Fibroblast of lung (primary cell): ENCODE results near the gene FAM3D. TPM values are rescaled to one million over a fixed set of nuclear protein-coding genes. Genes with fewer than 3 reads are reported as not detected.
A peak's percentile ranks its signal among the peaks of the same experiment; 100 is the strongest.

ENCODE experiments used
- DNase-seq, 2 donors: peaks; one replicate each; pipeline versions ENCODE4 v3.0.0 to v3.0.0-alpha.2; 2010; ENCODE audit warnings: low read depth in 2 of 2
- H2AFZ ChIP-seq: 2 replicates; pipeline ENCODE4 v1.5.1; 2012; ENCODE audit warnings: low read length, control low read depth, inconsistent platforms
- H3K27ac ChIP-seq: 2 replicates; pipeline ENCODE4 v1.5.1; 2011; ENCODE audit warnings: low read length, control low read depth; ENCODE audit not compliant: insufficient read depth
- H3K27me3 ChIP-seq: 2 replicates; pipeline ENCODE4 v1.5.1; 2011; ENCODE audit warnings: mild to moderate bottlenecking, low read length; ENCODE audit not compliant: control insufficient read depth, insufficient read depth
- H3K36me3 ChIP-seq: 2 replicates; pipeline ENCODE4 v1.5.1; 2011; ENCODE audit warnings: low read length; ENCODE audit not compliant: control insufficient read depth, insufficient read depth
- H3K4me1 ChIP-seq: 2 replicates; pipeline ENCODE4 v1.5.1; 2011; ENCODE audit warnings: low read length; ENCODE audit not compliant: control insufficient read depth, insufficient read depth; ENCODE audit errors: extremely low read depth
- H3K4me2 ChIP-seq: 2 replicates; pipeline ENCODE4 v1.5.1; 2011; ENCODE audit warnings: low read length, control low read depth; ENCODE audit not compliant: insufficient read depth; ENCODE audit errors: extremely low read depth
- H3K4me3 ChIP-seq, 4 experiments: fragments of 200-600 bp in 1 of 4; sonication (generic) in 1 of 4; replicated peaks in 1 of 4; 2 replicates each; pipeline ENCODE4 v1.5.1; 2011 to 2016; ENCODE audit warnings: low read length in 4 of 4, low read depth in 3 of 4, mild to moderate bottlenecking in 3 of 4, control low read depth in 2 of 4, inconsistent platforms in 1 of 4, mixed read lengths in 1 of 4; ENCODE audit not compliant: insufficient read depth in 1 of 4; ENCODE audit errors: control extremely low read depth in 1 of 4
- H3K79me2 ChIP-seq: 2 replicates; pipeline ENCODE4 v1.5.1; 2012; ENCODE audit warnings: mild to moderate bottlenecking, low read length, inconsistent platforms; ENCODE audit not compliant: control insufficient read depth, insufficient read depth
- H3K9ac ChIP-seq: 2 replicates; pipeline ENCODE4 v1.5.1; 2011; ENCODE audit warnings: mild to moderate bottlenecking, low read length, control low read depth; ENCODE audit not compliant: insufficient read depth
- H3K9me3 ChIP-seq: 2 replicates; pipeline ENCODE4 v1.5.1; 2012; ENCODE audit warnings: low read depth, low read length; ENCODE audit not compliant: control insufficient read depth, insufficient read depth
- H4K20me1 ChIP-seq: 2 replicates; pipeline ENCODE4 v1.5.1; 2011; ENCODE audit warnings: low read length; ENCODE audit not compliant: control insufficient read depth, insufficient read depth; ENCODE audit errors: extremely low read depth
- CTCF ChIP-seq, 2 donors: IDR thresholded peaks in 1 of 2; conservative IDR thresholded peaks in 1 of 2; 1 replicate in 1 of 2; 2 replicates in 1 of 2; pipeline ENCODE4 v1.5.1; 2011 to 2012; ENCODE audit warnings: low read length in 2 of 2, control low read depth in 1 of 2, inconsistent platforms in 1 of 2, low read depth in 1 of 2, mild to moderate bottlenecking in 1 of 2
- EZH2 ChIP-seq: IDR thresholded peaks from 2 replicates; pipeline ENCODE4 v1.5.1; 2012; ENCODE audit warnings: low read length, control low read depth, mild to moderate bottlenecking; ENCODE audit errors: missing control alignments
- polyA plus RNA-seq, 2 donors: library from polyadenylated mRNA; depleted of rRNA in 1 of 2; stranded (reverse) in 1 of 2; unstranded in 1 of 2; fragments of >200 nt; gene quantifications; 2 replicates each; pipeline ENCODE4 v1.2.1, GENCODE V29; 2011 to 2012; ENCODE audit warnings: missing spikeins in 1 of 2
- total RNA-seq: library from RNA; depleted of rRNA; stranded (reverse); fragments of >200 nt; gene quantifications from 2 replicates; pipeline ENCODE4 v1.2.1, GENCODE V29; 2014

Gene FAM3D
- total and polyA plus RNA-seq, 2 donors (not counting 1 experiment from before 2014, with no cell fraction given) = not detected

GRCh38 chr3:58691997-58692396 is 25.4 kb upstream of the FAM3D start:
- no peak for TF ChIP-seq EZH2
- TF ChIP-seq CTCF (conservative IDR thresholded peaks at IDR 0.05 in 1 of 2, IDR thresholded peaks at IDR 0.05 in 1 of 2; ENCODE audit: low read depth in 1 of 2, low read length in 2 of 2) = no peak
- no peaks in the 10 kb centered on the region for H4K20me1 ChIP-seq
- H3K27me3 ChIP-seq = no peaks in the 10 kb centered on the region
- no peak overlapping the region for H3K4me2 ChIP-seq
- H2AFZ ChIP-seq = no peak overlapping the region
- no peaks in the 10 kb centered on the region for H3K4me1 ChIP-seq
- H3K4me3 ChIP-seq = no peak overlapping the region
- DNase-seq = peak; percentile 19 to 36
- no peaks in the 10 kb centered on the region for H3K9me3 ChIP-seq
- no peaks in the 10 kb centered on the region for H3K79me2 ChIP-seq
- H3K36me3 ChIP-seq = no peaks in the 10 kb centered on the region
- no peak overlapping the region for H3K9ac ChIP-seq
- no peak overlapping the region for H3K27ac ChIP-seq

- TF ChIP-seq CTCF (conservative IDR thresholded peaks at IDR 0.05 in 1 of 2, IDR thresholded peaks at IDR 0.05 in 1 of 2; ENCODE audit: low read depth in 1 of 2, low read length in 2 of 2) (no peak), EZH2 (no peak)
- Histone ChIP-seq H3K27me3 (no peaks in the 10 kb centered on the region), H3K79me2 (no peaks in the 10 kb centered on the region), H3K4me3 (no peak overlapping the region), H3K27ac (no peak overlapping the region), H4K20me1 (no peaks in the 10 kb centered on the region), H3K9ac (no peak overlapping the region), H3K36me3 (no peaks in the 10 kb centered on the region), H3K4me1 (no peaks in the 10 kb centered on the region), H2AFZ (no peak overlapping the region), H3K4me2 (no peak overlapping the region), H3K9me3 (no peaks in the 10 kb centered on the region)
- no peak for DNase-seq
These were observed 23.9 kb upstream of the FAM3D start for GRCh38 chr3:58690490-58690889.

GRCh38 chr3:58688574-58688973 is 22.0 kb upstream of the FAM3D start:
- no peak overlapping the region for H3K9ac ChIP-seq
- H3K27me3 ChIP-seq = no peaks in the 10 kb centered on the region
- H2AFZ ChIP-seq = no peak overlapping the region
- no peaks in the 10 kb centered on the region for H3K4me1 ChIP-seq
- no peaks in the 10 kb centered on the region for H3K36me3 ChIP-seq
- H3K4me2 ChIP-seq = no peak overlapping the region
- H3K4me3 ChIP-seq = no peak overlapping the region
- no peaks in the 10 kb centered on the region for H4K20me1 ChIP-seq
- no peaks in the 10 kb centered on the region for H3K79me2 ChIP-seq
- TF ChIP-seq CTCF (conservative IDR thresholded peaks at IDR 0.05 in 1 of 2, IDR thresholded peaks at IDR 0.05 in 1 of 2; ENCODE audit: low read depth in 1 of 2, low read length in 2 of 2) (no peak), EZH2 (no peak)
- no peaks in the 10 kb centered on the region for H3K9me3 ChIP-seq
- H3K27ac ChIP-seq = no peak overlapping the region
- no peak for DNase-seq
